Panc1 (cell line): ENCODE results near the gene PCGF3. TPM values are rescaled to one million over a fixed set of nuclear protein-coding genes. Genes with fewer than 3 reads are reported as not detected.
"Not testable (repeated sequence)": the region's sequence is repeated elsewhere in the genome, so short reads cannot be mapped to it uniquely, and the experiment has no call there.

Experiments used
- ATAC-seq: fragments of 200-7000 bp; cut with Tn5 transposase; 2 replicates; pipeline ENCODE4 v1.9.1; 2020; ENCODE audit warnings: mild to moderate bottlenecking, moderate library complexity
- BruUV-seq: library from RNA; stranded (reverse); fragments of 400-500 nt; replicated peaks from 2 replicates; lab custom pipeline; 2021; lab: Mats Ljungman, UMichigan
- CTCF ChIA-PET: fragments of 300-600 bp; sonication (Branson Sonifier 250); formaldehyde crosslinking; loops from one replicate; lab custom pipeline; 2022; ENCODE audit warnings: antibody characterized with exemption; lab: Charles Lee
- POLR2A ChIA-PET: fragments of 300-600 bp; sonication (Branson Sonifier 250); formaldehyde crosslinking; loops from one replicate; lab custom pipeline; 2022; ENCODE audit warnings: antibody characterized with exemption; lab: Charles Lee
- DNase-seq: peaks from one replicate; pipeline ENCODE4 v3.0.0-alpha.2; 2010; ENCODE audit warnings: low read depth, low spot score
- H3K27ac ChIP-seq: 2 replicates; pipeline ENCODE4 v1.5.1; 2011; ENCODE audit warnings: mild to moderate bottlenecking, low read length, inconsistent platforms
- H3K27me3 ChIP-seq: fragments of 200-500 bp; sonication (Bioruptor generic); 2 replicates; pipeline ENCODE4 v1.6.0; 2014; ENCODE audit warnings: low read length, inconsistent platforms; ENCODE audit not compliant: control insufficient read depth, insufficient read depth
- H3K36me3 ChIP-seq: fragments of 200-500 bp; sonication (Bioruptor generic); 2 replicates; pipeline ENCODE4 v1.5.1; 2014; ENCODE audit warnings: inconsistent platforms, mild to moderate bottlenecking, low read length, moderate library complexity; ENCODE audit not compliant: control insufficient read depth, insufficient read depth
- H3K4me1 ChIP-seq: 2 replicates; pipeline ENCODE4 v1.5.1; 2011; ENCODE audit warnings: inconsistent platforms, mild to moderate bottlenecking, low read length, moderate library complexity; ENCODE audit not compliant: control insufficient read depth, insufficient read depth
- H3K4me3 ChIP-seq, 2 experiments: 2 replicates each; pipeline ENCODE4 v1.5.1; 2011 to 2012; ENCODE audit warnings: low read depth in 2 of 2, low read length in 2 of 2, mild to moderate bottlenecking in 2 of 2, inconsistent platforms in 1 of 2, moderate library complexity in 1 of 2
- H3K9me3 ChIP-seq: fragments of 200-500 bp; sonication (Bioruptor generic); 2 replicates; pipeline ENCODE4 v1.5.1; 2014; ENCODE audit warnings: low read depth, mild to moderate bottlenecking, inconsistent platforms, low read length, moderate library complexity; ENCODE audit not compliant: control insufficient read depth, insufficient read depth
- POLR2AphosphoS5 ChIP-seq: IDR thresholded peaks from 2 replicates; pipeline ENCODE4 v1.6.1; 2012; ENCODE audit warnings: mild to moderate bottlenecking, low read depth, low read length, moderate library complexity
- SIN3A ChIP-seq: IDR thresholded peaks from 2 replicates; pipeline ENCODE4 v1.6.1; 2012; ENCODE audit warnings: low read depth, mild to moderate bottlenecking, low read length, moderate library complexity, borderline replicate concordance; ENCODE audit not compliant: insufficient read depth
- TCF7L2 ChIP-seq: IDR thresholded peaks from 2 replicates; pipeline ENCODE4 v1.6.1; 2011; ENCODE audit warnings: mild to moderate bottlenecking, low read depth, low read length, inconsistent platforms
- in situ Hi-C: cut with HindIII; loops from 2 replicates; pipeline ENCODE4 v1.10.0; 2016; ENCODE audit warnings: low sequenced_read_pairs, low pct_unique_long_range_greater_than_20kb
- intact Hi-C: fragments of 100-400 bp; cut with micrococcal nuclease; formaldehyde crosslinking; loops from one replicate; pipeline ENCODE4 v1.10.0; 2022; ENCODE audit not compliant: unreplicated experiment
- total RNA-seq: library from RNA; stranded (reverse); gene quantifications from one replicate; pipeline ENCODE4 v1.2.1, GENCODE V29; 2021; ENCODE audit not compliant: unreplicated experiment
- TF ChIP-seq, protein P1 (sequence below), 2 experiments: IDR thresholded peaks; 2 replicates each; pipeline ENCODE4 v1.6.1; 2011 to 2012; ENCODE audit warnings: low read depth in 2 of 2, control low read depth in 1 of 2, low read length in 1 of 2, mild to moderate bottlenecking in 1 of 2, moderate library complexity in 1 of 2; ENCODE audit not compliant: insufficient read depth in 1 of 2
- TF ChIP-seq, protein P2 (sequence below): fragments of 450-650 bp; IDR thresholded peaks from 2 replicates; pipeline ENCODE4 v1.5.1; 2017; ENCODE audit warnings: mild to moderate bottlenecking

Gene PCGF3
- total RNA-seq, 1 experiment from 2014 or later = 44.6 TPM

DNA sequence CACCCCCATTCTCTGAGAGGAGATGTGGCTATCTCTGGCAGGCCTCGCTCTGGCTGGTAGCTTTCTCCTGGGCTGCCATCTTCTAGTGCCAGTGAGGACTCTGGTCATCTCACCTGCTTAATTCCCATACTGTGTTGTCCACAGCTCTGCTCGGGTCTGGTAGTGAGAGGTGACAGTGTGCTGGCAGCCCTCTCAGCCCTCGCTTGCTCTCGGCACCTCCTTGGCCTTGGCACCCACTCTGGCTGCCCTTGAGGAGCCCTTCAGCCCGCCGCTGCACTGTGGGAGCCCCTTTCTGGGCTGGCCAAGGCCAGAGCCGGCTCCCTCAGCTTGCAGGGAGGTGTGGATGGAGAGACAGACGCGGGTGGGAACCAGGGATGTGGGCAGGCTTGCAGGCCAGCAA is 67.6 kb downstream of the PCGF3 start:
- Histone ChIP-seq H3K27ac (no peak overlapping the region), H3K4me1 (peaks cover 15% of the 10 kb centered on the region), H3K36me3 (peaks cover 3% of the 10 kb centered on the region; the same call in 1 of the 2 replicates), H3K4me3 (no peak overlapping the region), H3K27me3 (no peaks in the 10 kb centered on the region), H3K9me3 (no peaks in the 10 kb centered on the region)
- in situ Hi-C loops = no loop called here
- DNase-seq (no peak), ATAC-seq (no peak)
- no TSS peak for BruUV-seq
- POLR2A ChIA-PET = interaction anchor here (0.6 kb wide), 1 partner anchor 73 kb away, joined by 4 read pairs; no protein-coding TSS in a partner anchor
- intact Hi-C loops = no loop called here
- CTCF ChIA-PET = no interaction called here
- no peak for TF ChIP-seq POLR2AphosphoS5
- TF ChIP-seq, protein P1, sequence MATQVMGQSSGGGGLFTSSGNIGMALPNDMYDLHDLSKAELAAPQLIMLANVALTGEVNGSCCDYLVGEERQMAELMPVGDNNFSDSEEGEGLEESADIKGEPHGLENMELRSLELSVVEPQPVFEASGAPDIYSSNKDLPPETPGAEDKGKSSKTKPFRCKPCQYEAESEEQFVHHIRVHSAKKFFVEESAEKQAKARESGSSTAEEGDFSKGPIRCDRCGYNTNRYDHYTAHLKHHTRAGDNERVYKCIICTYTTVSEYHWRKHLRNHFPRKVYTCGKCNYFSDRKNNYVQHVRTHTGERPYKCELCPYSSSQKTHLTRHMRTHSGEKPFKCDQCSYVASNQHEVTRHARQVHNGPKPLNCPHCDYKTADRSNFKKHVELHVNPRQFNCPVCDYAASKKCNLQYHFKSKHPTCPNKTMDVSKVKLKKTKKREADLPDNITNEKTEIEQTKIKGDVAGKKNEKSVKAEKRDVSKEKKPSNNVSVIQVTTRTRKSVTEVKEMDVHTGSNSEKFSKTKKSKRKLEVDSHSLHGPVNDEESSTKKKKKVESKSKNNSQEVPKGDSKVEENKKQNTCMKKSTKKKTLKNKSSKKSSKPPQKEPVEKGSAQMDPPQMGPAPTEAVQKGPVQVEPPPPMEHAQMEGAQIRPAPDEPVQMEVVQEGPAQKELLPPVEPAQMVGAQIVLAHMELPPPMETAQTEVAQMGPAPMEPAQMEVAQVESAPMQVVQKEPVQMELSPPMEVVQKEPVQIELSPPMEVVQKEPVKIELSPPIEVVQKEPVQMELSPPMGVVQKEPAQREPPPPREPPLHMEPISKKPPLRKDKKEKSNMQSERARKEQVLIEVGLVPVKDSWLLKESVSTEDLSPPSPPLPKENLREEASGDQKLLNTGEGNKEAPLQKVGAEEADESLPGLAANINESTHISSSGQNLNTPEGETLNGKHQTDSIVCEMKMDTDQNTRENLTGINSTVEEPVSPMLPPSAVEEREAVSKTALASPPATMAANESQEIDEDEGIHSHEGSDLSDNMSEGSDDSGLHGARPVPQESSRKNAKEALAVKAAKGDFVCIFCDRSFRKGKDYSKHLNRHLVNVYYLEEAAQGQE (IDR thresholded peaks at IDR 0.05; ENCODE audit: insufficient read depth in 1 of 2, low read depth in 2 of 2, low read length in 1 of 2) = no peak
- TF ChIP-seq, protein P2, sequence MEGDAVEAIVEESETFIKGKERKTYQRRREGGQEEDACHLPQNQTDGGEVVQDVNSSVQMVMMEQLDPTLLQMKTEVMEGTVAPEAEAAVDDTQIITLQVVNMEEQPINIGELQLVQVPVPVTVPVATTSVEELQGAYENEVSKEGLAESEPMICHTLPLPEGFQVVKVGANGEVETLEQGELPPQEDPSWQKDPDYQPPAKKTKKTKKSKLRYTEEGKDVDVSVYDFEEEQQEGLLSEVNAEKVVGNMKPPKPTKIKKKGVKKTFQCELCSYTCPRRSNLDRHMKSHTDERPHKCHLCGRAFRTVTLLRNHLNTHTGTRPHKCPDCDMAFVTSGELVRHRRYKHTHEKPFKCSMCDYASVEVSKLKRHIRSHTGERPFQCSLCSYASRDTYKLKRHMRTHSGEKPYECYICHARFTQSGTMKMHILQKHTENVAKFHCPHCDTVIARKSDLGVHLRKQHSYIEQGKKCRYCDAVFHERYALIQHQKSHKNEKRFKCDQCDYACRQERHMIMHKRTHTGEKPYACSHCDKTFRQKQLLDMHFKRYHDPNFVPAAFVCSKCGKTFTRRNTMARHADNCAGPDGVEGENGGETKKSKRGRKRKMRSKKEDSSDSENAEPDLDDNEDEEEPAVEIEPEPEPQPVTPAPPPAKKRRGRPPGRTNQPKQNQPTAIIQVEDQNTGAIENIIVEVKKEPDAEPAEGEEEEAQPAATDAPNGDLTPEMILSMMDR = no peak
- no peak for TF ChIP-seq TCF7L2
- no peak for TF ChIP-seq SIN3A

DNA sequence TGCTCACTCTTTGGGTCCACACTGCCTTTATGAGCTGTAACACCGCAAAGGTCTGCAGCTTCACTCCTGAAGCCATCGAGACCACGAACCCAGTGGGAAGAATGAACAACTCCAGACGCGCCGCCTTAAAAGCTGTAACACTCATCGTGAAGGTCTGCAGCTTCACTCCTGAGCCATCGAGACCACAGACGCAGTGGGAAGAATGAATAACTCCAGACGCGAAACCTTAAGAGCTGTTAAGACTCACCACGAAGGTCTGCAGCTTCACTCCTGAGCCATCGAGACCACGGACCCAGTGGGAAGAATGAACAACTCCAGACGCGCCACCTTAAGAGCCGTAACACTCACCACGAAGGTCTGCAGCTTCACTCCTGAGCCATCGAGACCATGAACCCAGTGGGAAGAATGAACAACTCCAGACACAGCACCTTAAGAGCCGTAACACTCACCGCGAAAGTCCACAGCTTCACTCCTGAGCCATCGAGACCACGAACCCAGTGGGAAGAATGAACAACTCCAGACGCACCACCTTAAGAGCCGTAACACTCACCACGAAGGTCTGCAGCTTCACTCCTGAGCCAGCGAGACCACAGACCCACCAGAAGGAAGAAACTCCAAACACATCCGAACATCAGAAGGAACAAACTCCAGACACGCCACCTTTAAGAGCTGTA is 68.9 kb downstream of the PCGF3 start:
- H3K9me3 ChIP-seq, DNase-seq, ATAC-seq, in situ Hi-C loops, BruUV-seq, intact Hi-C loops, H3K4me1 ChIP-seq, H3K4me3 ChIP-seq, H3K27ac ChIP-seq, H3K36me3 ChIP-seq, H3K27me3 ChIP-seq: not testable (repeated sequence)
- ChIA-PET POLR2A (interaction anchor here (0.6 kb wide), 1 partner anchor 152 kb away, joined by 4 read pairs; no protein-coding TSS in a partner anchor), CTCF (interaction anchor here (0.7 kb wide), 1 partner anchor 55 kb away, joined by 3 read pairs; no protein-coding TSS in a partner anchor)

DNA sequence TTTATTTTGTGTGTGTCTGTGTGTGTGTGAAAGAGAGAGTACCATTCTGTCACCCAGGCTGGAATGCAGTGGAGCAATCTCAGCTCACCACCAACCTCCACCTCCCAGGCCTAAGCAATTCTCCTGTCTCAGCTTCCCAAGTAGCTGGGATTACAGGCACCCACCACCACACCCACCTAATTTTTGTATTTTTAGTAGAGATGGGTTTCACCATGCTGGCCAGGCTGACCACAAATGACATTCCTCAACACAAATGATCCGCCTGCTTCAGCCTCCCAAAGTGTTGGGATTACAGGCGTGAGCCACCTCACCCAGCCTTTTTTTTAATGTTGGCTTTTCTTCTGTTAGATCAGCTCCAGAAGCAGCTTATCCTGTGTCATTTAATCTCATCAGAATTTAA is 69.9 kb downstream of the PCGF3 start:
- CTCF ChIA-PET = interaction anchor here (0.7 kb wide), 1 partner anchor 54 kb away, joined by 3 read pairs; no protein-coding TSS in a partner anchor
- DNase-seq, H3K4me3 ChIP-seq, H3K27me3 ChIP-seq, H3K27ac ChIP-seq, BruUV-seq, ATAC-seq, H3K4me1 ChIP-seq, H3K36me3 ChIP-seq, intact Hi-C loops, H3K9me3 ChIP-seq, in situ Hi-C loops: not testable (repeated sequence)
- POLR2A ChIA-PET = interaction anchor here (0.6 kb wide), 1 partner anchor 97 kb away, joined by 3 read pairs; no protein-coding TSS in a partner anchor
